Hematopoietic multipotent progenitor cell treated with erythropoietin and hydrocortisone succinate and interleukin-3 and kit ligand, for 6 days (in vitro differentiated cells): ENCODE measurements around the gene KRT71.
A peak's percentile ranks its signal among the peaks of the same experiment; 100 is the strongest.
"Not testable (repeated sequence)": the region's sequence is repeated elsewhere in the genome, so short reads cannot be mapped to it uniquely, and the experiment has no call there.

Experiments used
- DNase-seq: peaks from one replicate; pipeline ENCODE4 v3.0.0-alpha.2; 2015

KRT71 gene

DNA sequence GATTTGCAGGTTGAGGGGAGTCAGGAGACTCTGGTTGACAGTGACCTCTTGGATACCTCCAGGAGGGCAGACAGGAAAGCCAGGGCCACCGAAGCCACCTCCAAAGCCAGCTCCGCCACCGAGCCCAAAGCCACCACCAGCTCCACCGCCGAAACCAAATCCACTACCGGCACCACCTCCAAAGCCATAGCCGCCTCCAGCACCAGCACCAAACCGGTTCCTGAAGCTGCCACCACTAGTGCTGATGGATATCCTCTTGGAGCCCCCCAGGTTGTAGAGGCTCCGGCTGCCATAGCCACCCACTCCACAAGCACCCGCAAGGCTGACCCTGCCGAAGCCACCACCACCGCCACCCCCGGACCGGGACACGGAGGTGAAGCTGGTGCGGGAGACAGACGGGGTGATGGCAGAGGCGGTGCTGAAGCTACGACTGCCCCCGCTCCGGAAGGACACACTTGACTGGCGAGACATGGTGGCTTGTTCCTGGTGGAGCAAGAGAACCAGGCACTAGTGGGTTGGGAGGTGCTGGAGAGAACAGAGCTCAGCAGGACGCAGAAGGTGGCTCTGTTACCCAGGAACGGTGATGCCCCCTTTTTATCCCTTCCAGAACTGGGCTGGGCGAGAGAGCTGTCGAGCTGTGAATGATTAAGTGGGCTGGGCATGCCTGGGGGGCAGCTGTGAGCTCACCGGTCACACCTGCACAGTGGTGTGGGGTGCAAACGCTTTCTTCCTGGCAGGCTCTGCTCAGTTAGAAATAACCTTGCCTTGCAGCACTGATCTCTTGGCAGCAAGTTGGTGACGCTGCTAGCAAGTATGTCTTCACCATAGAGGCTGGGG, 32.9 kb downstream of the KRT71 start, which contains the start of gene KRT5:
Gene KRT5, minus strand, starts transcription at position 569 of the 837 bp plus-strand sequence. Its CDS starts 98 bp downstream, at position 471.
- DNase-seq = no peak

GRCh38 chr12:52519387-52519703, 33.6 kb downstream of the KRT71 start:
- DNase-seq = no peak

- DNase-seq = no peak
Observed at GRCh38 chr12:52518574-52519386, 34.2 kb downstream of the KRT71 start.

GRCh38 chr12:52517888-52518287, 35.1 kb downstream of the KRT71 start:
- DNase-seq = no peak

- no peak for DNase-seq
Observed at GRCh38 chr12:52517005-52517835, 35.7 kb downstream of the KRT71 start.

DNA sequence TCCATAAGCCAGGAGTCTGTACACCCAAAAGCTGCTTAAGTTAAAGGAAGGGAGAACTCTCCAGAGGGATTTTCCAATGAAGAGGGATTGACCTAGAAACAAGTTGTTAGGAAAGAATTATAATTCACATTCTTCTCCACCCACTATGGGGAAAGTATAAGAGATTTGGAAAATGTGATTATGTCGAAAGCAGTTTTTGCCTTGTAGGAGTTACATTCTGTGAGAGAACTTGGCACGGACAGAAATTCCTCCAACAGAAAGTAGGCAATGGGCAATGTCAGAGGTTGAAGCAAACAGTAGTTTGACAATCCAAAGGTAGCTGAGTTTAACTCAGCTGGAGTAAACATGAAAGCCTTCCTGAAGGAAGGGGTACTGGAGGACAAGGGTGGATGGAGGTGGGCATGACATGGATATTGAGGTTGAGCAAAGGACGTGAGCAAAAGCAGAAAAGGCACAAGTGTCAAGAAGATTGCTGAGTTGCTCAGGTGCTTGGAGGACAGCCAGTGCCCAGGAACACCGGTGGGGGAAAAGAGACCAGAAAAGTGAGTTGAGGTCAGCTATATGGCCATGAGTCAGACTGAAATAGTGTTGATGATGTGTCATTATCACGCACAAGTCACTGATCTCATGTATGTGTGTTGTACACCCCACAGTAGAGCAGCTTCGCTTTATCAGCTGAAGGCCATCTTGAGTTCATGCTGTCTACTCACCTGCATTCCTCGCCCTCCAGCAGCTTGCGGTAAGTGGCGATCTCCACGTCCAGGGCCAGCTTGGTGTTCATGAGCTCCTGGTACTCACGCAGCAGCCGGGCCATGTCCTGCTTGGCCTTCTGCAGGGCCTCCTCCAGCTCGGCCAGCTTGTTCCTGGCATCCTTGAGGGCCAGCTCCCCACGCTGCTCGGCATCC, 36.8 kb downstream of the KRT71 start:
- DNase-seq = no peak

GRCh38 chr12:52515319-52515646, 37.7 kb downstream of the KRT71 start:
- DNase-seq = no peak

GRCh38 chr12:52514471-52515318, 38.2 kb downstream of the KRT71 start:
- DNase-seq = no peak

DNA sequence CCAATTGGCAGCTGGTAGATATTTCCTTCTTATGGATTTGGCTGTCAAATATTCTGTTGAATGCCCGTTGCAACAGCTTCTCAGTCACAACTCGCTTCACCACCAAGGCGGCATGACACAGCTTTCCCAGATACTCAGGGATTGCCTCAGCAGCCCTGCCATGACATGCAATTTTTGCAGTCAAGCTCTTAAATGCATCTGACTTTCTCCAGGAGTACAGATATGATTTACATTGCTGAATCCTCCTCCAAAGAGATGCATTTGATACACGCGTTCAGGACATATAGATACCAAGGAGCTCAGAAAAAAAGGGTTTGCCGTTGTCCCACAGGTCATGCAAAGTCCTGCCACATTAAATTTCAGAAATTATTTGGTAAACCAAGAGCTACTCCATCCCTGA, 39.2 kb downstream of the KRT71 start:
- no peak for DNase-seq

GRCh38 chr12:52508211-52508610, 44.7 kb downstream of the KRT71 start:
- DNase-seq = no peak

- peak; percentile 60 for DNase-seq
Observed at GRCh38 chr12:52506858-52507715, 45.9 kb downstream of the KRT71 start.

DNA sequence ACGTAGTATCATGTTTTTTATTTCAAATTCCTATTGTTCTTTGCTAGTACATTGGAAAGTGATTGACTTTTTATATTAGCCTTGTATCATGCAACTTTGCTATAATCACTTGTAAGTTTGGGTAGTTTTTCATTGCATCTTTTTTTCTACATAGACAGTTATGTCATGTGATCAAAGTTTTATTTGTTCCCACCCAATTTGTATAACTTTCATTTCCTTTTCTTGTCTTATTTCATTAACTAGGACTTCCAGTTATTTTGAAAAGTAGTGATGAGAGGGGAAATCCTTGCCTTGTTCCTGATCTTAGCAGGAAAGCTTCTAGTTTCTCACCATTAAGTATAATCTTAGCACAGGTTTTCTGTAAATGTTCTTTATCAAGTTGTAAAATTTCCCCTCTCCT, 50.1 kb downstream of the KRT71 start:
- no peak for DNase-seq

DNA sequence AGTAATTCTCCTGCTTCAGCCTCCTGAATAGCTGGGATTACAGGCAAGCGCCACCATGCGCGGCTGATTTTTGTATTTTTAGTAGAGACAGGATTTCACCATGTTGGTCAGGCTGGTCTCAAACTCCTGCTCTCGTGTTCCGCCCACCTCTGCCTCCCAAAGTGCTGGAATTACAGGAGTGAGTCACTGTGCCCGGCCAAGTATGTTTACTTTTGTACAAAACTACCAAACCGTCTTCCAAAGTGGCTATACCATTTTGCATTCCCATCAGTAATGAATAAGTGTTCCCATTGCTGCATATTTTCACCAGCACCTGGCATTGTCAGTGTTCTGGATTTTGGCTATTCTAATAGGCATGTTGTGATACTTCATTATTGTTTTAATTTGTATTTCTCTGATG, 51.5 kb downstream of the KRT71 start:
- no peak for DNase-seq

- not testable (repeated sequence) for DNase-seq
Observed at GRCh38 chr12:52500574-52500973, 52.4 kb downstream of the KRT71 start.

GRCh38 chr12:52499806-52500560, 53.0 kb downstream of the KRT71 start:
- no peak for DNase-seq

DNA sequence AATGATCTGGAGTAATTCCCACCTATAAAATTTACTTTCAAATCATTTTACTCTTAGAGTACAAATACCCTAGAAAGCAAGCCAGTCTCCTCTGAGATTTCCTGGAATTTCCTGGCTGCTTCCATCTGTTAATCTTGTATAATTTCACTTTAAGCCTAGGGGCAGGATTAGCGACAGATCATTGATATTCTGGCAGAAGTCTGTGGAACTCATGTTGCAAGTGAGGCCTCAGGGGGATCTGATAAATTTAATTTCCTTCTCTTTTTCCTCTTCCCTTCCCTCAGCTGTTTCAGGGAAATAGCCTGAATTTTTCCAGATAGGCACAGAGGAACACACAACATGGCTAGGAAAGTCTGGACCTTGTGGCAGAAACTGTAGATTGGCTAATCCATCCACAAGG, 54.0 kb downstream of the KRT71 start:
- DNase-seq = no peak

- DNase-seq = no peak
Observed at GRCh38 chr12:52497975-52498374, 55.0 kb downstream of the KRT71 start.

DNA sequence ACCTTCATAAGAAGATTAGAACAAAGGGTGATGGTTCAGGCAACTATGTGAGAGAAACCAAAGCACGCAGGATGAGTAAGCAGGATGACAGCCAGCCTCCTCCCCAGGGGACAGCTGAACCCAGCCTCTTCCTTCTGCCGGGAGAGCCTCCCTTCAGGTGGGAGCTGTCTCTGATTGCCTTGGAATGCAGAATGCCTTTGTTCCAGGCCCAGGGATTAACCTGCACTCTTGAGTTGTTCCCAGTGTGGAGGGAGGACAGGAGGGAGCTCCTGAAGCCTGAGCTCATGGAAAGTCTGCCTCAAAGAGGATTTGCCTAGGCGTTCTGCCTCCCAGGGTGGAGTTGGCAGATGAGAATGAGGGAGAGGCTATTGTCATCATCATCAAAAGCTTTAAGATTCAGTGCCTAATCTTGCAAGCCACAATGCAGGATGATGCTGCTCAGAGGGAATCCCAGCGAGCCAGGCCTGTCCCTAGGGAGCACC, 56.3 kb downstream of the KRT71 start:
- no peak for DNase-seq

DNA sequence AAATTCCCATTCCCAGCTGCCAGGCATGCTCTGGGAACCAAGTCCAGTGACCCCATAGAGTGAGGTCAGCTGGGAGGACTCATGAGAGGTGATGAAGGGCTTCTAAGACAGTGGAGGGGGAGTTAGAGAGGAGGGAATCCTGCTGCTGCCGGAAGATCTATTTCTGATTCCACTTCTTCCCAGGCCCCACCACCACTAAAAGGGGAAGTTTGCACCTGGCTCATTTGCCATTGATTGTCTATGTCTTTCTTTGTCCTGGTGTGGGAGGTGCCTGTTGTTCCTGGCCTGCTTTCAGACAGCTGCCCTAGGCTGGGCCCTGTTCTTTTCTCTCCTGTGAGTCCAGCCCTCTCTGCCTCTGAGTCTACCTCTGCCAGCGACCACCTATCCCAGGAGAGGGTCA, 56.9 kb downstream of the KRT71 start:
- DNase-seq = no peak
